Bronchus fibroblast of lung (primary cell): ENCODE results near the gene FCER1G. TPM values are rescaled to one million over a fixed set of nuclear protein-coding genes. Genes with fewer than 3 reads are reported as not detected.

ENCODE experiments used
- total RNA-seq: library from RNA; depleted of rRNA; stranded (reverse); fragments of >200 nt; gene quantifications from 2 replicates; pipeline ENCODE4 v1.2.3, GENCODE V29; 2015

FCER1G gene
- not detected in 2 replicates for total RNA-seq

GRCh38 chr1:161215076-161215475 is at the start of gene FCER1G:
TSS of gene FCER1G (plus strand) at chr1:161215295. CDS start at chr1:161215322, 27 bp downstream.

GRCh38 chr1:161165742-161166668 is 49.1 kb upstream of the FCER1G start, which contains the start of gene PPOX:
TSS of gene PPOX (plus strand) at chr1:161166426. CDS start at chr1:161166848, 422 bp downstream.

GRCh38 chr1:161177112-161177935 is 37.8 kb upstream of the FCER1G start, which contains the start of gene B4GALT3:
TSS of gene B4GALT3 (minus strand) at chr1:161177507. CDS start at chr1:161176060, 1,447 bp downstream.

GRCh38 chr1:161198897-161199431 is 16.1 kb upstream of the FCER1G start, which contains the start of gene ADAMTS4:
TSS of gene ADAMTS4 (minus strand) at chr1:161199054. CDS start at chr1:161198627, 427 bp downstream.

GRCh38 chr1:161201836-161202712 is 13.0 kb upstream of the FCER1G start, which contains the start of gene NDUFS2:
TSS of gene NDUFS2 (plus strand) at chr1:161202367. CDS start at chr1:161202386, 19 bp downstream.

GRCh38 chr1:161225534-161226319 is 10.6 kb downstream of the FCER1G start, which contains the start of gene TOMM40L:
TSS of gene TOMM40L (plus strand) at chr1:161226060. CDS start at chr1:161226490, 430 bp downstream.

GRCh38 chr1:161238039-161238473 is 23.0 kb downstream of the FCER1G start, which contains the start of gene NR1I3:
TSS of gene NR1I3 (minus strand) at chr1:161238203. CDS start at chr1:161236565, 1,638 bp downstream.

GRCh38 chr1:161258439-161259344 is 43.6 kb downstream of the FCER1G start, which contains the start of gene PCP4L1:
TSS of gene PCP4L1 (plus strand) at chr1:161258745. CDS start at chr1:161258975, 230 bp downstream.

Other genes with a start within 250 kb of the FCER1G start
- 0.74 and 1.2 TPM in 2 replicates for gene F11R, start 194.1 kb upstream of the FCER1G start, total RNA-seq
- gene TSTD1, start 176.3 kb upstream of the FCER1G start, total RNA-seq = 4.2 and 4.6 TPM in 2 replicates
- 38.2 and 38.5 TPM in 2 replicates for gene USF1, start 169.3 kb upstream of the FCER1G start, total RNA-seq
- not detected in 2 replicates for gene ARHGAP30, start 145.4 kb upstream of the FCER1G start, total RNA-seq
- gene NECTIN4, start 125.7 kb upstream of the FCER1G start, total RNA-seq = 0.17 TPM in 1 of 2 replicates, not detected in the other
- 1.8 and 2.9 TPM in 2 replicates for gene KLHDC9, start 116.9 kb upstream of the FCER1G start, total RNA-seq
- 69.8 and 92.9 TPM in 2 replicates for gene PFDN2, start 97.3 kb upstream of the FCER1G start, total RNA-seq
- 30.8 and 38.8 TPM in 2 replicates for gene NIT1, start 97.2 kb upstream of the FCER1G start, total RNA-seq
- 25.2 and 32.0 TPM in 2 replicates for gene DEDD, start 82.6 kb upstream of the FCER1G start, total RNA-seq
- 62.0 and 74.8 TPM in 2 replicates for gene UFC1, start 61.3 kb upstream of the FCER1G start, total RNA-seq
- 12.3 and 12.4 TPM in 2 replicates for gene USP21, start 55.8 kb upstream of the FCER1G start, total RNA-seq
- gene PPOX, start 48.9 kb upstream of the FCER1G start, total RNA-seq = 12.8 and 21.9 TPM in 2 replicates
- 33.1 and 37.0 TPM in 2 replicates for gene B4GALT3, start 37.8 kb upstream of the FCER1G start, total RNA-seq
- 3.6 and 3.7 TPM in 2 replicates for gene ADAMTS4, start 16.2 kb upstream of the FCER1G start, total RNA-seq
- gene NDUFS2, start 12.9 kb upstream of the FCER1G start, total RNA-seq = 118 and 136 TPM in 2 replicates
- gene APOA2, start 8.3 kb downstream of the FCER1G start, total RNA-seq = not detected in 2 replicates
- 8.4 and 9.8 TPM in 2 replicates for gene TOMM40L, start 10.8 kb downstream of the FCER1G start, total RNA-seq
- gene NR1I3, start 22.9 kb downstream of the FCER1G start, total RNA-seq = not detected in 2 replicates
- gene PCP4L1, start 43.5 kb downstream of the FCER1G start, total RNA-seq = not detected in 2 replicates
- 1.2 and 1.3 TPM in 2 replicates for gene MPZ, start 94.7 kb downstream of the FCER1G start, total RNA-seq
- gene SDHC, start 99.1 kb downstream of the FCER1G start, total RNA-seq = 30.8 and 40.6 TPM in 2 replicates
- not detected in 2 replicates for gene CFAP126, start 152.6 kb downstream of the FCER1G start, total RNA-seq